Bronchial epithelial cell (primary cell): ENCODE measurements around the gene ELMO1. TPM values are rescaled to one million over a fixed set of nuclear protein-coding genes. Genes with fewer than 3 reads are reported as not detected.

ENCODE experiments used
- DNase-seq: peaks from one replicate; pipeline ENCODE4 v3.0.0-alpha.2; 2010; ENCODE audit warnings: low read depth
- FAIRE-seq: peaks from 2 replicates; lab custom pipeline; 2011; peaks lifted over from hg19 to GRCh38; lab: Jason Lieb, UNC
- H3K27me3 ChIP-seq: 2 replicates; pipeline ENCODE4 v1.5.1; 2011; ENCODE audit warnings: low read length; ENCODE audit not compliant: control insufficient read depth, insufficient read depth
- H3K36me3 ChIP-seq: 2 replicates; pipeline ENCODE4 v1.5.1; 2011; ENCODE audit warnings: low read length; ENCODE audit not compliant: control insufficient read depth, insufficient read depth
- H3K4me3 ChIP-seq: 2 replicates; pipeline ENCODE4 v1.5.1; 2011; ENCODE audit warnings: mild to moderate bottlenecking, low read depth, low read length, control low read depth
- CTCF ChIP-seq: IDR thresholded peaks from 2 replicates; pipeline ENCODE4 v1.5.1; 2011; ENCODE audit warnings: mild to moderate bottlenecking, moderate library complexity, low read length, control low read depth, inconsistent platforms; ENCODE audit not compliant: insufficient read depth, severe bottlenecking
- total RNA-seq: library from RNA; depleted of rRNA; stranded (reverse); fragments of >200 nt; gene quantifications from 2 replicates; pipeline ENCODE4 v1.2.1, GENCODE V29; 2014

The ELMO1 gene
- total RNA-seq, 1 donor from 2014 or later = under 0.01 TPM

GRCh38 chr7:37039131-37039749, 409.4 kb downstream of the ELMO1 start:
- FAIRE-seq = no peak
- no peak for TF ChIP-seq CTCF
- H3K27me3 ChIP-seq = no peaks in the 10 kb centered on the region

GRCh38 chr7:37038706-37039105, 410.0 kb downstream of the ELMO1 start:
- no peak for TF ChIP-seq CTCF
- FAIRE-seq = no peak

More at GRCh38 chr7:37039131-37039749, 409.4 kb downstream of the ELMO1 start:
- no peak overlapping the region for H3K4me3 ChIP-seq
- H3K36me3 ChIP-seq = no peaks in the 10 kb centered on the region
- DNase-seq = no peak

GRCh38 chr7:37037286-37037685, 411.4 kb downstream of the ELMO1 start:
- no peaks in the 10 kb centered on the region for H3K27me3 ChIP-seq
- no peak for TF ChIP-seq CTCF
- H3K36me3 ChIP-seq = no peaks in the 10 kb centered on the region
- no peak for DNase-seq
- no peak for FAIRE-seq
- H3K4me3 ChIP-seq = no peak overlapping the region

More at GRCh38 chr7:37038706-37039105, 410.0 kb downstream of the ELMO1 start:
- no peaks in the 10 kb centered on the region for H3K27me3 ChIP-seq
- H3K4me3 ChIP-seq = no peak overlapping the region
- H3K36me3 ChIP-seq = no peaks in the 10 kb centered on the region
- DNase-seq = no peak

GRCh38 chr7:37035631-37036030, 413.0 kb downstream of the ELMO1 start:
- Histone ChIP-seq H3K4me3 (no peak overlapping the region), H3K36me3 (no peaks in the 10 kb centered on the region), H3K27me3 (no peaks in the 10 kb centered on the region)
- FAIRE-seq (no peak), DNase-seq (peak; percentile 21)
- no peak for TF ChIP-seq CTCF

- H3K36me3 ChIP-seq = no peaks in the 10 kb centered on the region
- TF ChIP-seq CTCF = no peak
- DNase-seq = no peak
- FAIRE-seq = no peak
- no peak overlapping the region for H3K4me3 ChIP-seq
- H3K27me3 ChIP-seq = no peaks in the 10 kb centered on the region
Measured at GRCh38 chr7:37033141-37033540, 415.5 kb downstream of the ELMO1 start.

GRCh38 chr7:37032258-37032601, 416.4 kb downstream of the ELMO1 start:
- no peak for DNase-seq
- FAIRE-seq = no peak
- Histone ChIP-seq H3K4me3 (no peak overlapping the region), H3K36me3 (no peaks in the 10 kb centered on the region), H3K27me3 (no peaks in the 10 kb centered on the region)
- no peak for TF ChIP-seq CTCF
